Hair follicle dermal papilla cell (primary cell): ENCODE measurements around the gene HYKK. TPM values are rescaled to one million over a fixed set of nuclear protein-coding genes. Genes with fewer than 3 reads are reported as not detected.

Experiments used
- total RNA-seq: library from RNA; depleted of rRNA; stranded (reverse); fragments of >200 nt; gene quantifications from 2 replicates; pipeline ENCODE4 v1.2.3, GENCODE V29; 2012

Gene HYKK, protein sequence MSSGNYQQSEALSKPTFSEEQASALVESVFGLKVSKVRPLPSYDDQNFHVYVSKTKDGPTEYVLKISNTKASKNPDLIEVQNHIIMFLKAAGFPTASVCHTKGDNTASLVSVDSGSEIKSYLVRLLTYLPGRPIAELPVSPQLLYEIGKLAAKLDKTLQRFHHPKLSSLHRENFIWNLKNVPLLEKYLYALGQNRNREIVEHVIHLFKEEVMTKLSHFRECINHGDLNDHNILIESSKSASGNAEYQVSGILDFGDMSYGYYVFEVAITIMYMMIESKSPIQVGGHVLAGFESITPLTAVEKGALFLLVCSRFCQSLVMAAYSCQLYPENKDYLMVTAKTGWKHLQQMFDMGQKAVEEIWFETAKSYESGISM
- total RNA-seq: 1.9 and 3.1 TPM in 2 replicates

DNA sequence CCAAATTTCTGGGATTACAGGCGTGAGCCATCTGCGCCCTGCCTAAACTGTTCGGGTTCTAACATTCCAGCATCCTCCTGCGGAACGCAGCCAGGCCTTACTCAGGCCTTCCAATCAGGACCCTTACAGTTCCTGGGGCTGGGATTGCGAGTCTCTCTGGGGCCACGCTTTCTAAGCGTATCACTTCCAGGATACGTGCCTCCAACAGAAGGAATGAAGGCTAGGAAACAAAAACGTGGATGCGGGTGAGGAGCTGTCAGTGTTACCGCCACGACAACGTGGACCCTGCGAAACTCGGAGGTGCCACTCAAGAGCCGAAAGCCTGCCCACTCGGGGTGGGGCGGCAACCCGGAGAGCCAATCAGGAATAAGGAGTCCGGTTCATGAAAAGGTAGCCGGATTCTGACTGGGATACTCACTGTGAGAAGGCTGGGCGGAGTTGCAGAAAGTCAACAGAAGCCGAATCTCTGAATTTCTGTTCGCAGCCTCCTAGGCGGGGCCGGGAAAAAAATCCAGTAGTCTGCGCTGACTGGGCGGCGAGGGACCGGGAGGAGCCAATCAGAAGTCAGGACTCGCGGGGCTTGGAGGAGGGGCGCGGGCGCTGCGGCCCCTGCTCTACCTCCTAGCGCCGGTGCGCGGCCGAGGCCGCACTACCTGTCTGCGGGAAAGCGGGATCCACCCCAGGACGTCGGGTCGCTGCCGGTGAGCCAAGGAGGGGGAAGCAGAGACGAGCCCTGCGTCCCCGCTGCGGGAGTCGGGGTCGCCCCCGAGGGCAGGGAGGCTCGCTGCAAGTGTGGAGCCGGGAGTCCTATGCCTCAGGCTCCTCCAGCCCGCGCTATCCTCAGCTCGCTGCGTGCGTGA, at the start of gene HYKK:
Gene HYKK, plus strand, starts transcription at position 607 of the 860 bp plus-strand sequence. CDS start 5,512 bp downstream, outside the sequence.

DNA sequence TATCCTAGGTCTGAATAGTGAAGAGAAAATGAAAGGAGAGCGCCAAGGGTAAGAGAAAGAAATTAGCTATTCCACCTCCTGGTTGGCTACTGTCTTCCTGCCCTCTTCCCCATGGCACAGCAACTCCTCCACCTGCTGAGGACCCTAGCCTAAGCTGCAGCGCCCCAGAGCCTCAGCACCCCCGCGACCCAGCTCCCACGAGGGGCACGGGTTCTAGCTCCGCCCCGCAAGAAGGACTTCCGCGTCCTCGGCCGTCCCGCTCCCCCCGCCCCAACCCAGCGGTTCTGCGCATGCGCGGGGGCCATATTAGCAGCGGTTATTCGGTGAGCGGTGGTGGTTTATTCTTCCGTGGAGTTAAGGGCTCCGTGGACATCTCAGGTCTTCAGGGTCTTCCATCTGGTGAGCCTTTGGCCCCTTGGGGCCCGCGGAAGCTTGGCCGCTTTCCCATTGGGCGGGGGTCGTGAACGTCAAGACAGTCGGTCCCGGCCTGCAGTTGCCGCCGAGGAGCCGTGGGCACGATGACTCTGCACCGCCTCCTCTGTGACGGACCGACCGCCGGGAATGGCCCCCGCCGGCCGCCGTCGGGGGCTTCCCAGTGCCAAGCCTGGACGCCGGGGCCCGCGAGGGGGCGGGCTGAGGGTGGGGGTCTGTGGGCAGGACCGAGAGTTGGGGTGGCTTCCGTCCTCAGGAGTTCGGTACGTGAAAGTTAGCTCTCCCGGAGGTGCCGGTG, 32.9 kb downstream of the HYKK start, which contains the start of gene PSMA4:
Gene PSMA4, plus strand, starts transcription at position 304 of the 730 bp plus-strand sequence. CDS start 1,484 bp downstream, outside the sequence.

DNA sequence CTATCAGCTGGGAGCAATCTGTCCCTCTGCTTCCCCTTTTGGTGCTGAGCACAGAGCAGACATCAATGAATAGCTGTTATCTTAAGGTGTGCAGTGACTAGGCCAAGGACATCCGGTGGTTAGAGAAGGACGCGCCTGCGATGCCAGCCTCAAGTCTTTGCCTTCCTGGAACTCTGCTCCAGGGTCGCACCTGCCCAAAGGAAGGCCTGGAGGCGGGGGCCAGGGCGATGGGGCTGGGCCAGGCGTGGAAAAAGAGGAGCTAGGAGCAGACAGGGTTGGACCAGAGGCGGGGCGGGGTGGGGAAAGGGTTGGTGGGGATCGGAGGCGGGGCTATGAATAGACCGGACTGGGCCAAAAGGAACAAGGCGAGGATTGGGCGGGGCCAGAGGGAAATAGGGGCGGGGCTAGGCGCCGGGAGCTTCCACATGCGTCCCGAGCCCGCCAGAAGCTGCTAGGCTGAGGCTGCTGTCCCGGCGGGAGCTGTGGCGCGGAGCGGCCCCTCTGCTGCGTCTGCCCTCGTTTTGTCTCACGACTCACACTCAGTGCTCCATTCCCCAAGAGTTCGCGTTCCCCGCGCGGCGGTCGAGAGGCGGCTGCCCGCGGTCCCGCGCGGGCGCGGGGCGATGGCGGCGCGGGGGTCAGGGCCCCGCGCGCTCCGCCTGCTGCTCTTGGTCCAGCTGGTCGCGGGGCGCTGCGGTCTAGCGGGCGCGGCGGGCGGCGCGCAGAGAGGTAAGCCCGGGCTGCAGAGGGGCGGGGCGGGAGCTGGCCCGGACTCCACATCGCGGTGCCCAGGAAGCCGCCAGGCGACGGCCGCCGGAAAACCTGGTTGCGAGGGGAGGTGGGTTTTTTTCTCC, 57.9 kb downstream of the HYKK start, which contains the start of gene CHRNA5:
Gene CHRNA5, plus strand, starts transcription at position 424 of the 854 bp plus-strand sequence. Its CDS starts 200 bp downstream, at position 624.

Other genes starting within 250 kb of the HYKK start
- 2.2 and 3.9 TPM in 2 replicates for gene DNAJA4, start 243.0 kb upstream of the HYKK start, total RNA-seq
- 36.7 and 39.8 TPM in 2 replicates for gene SKIC8, start 208.0 kb upstream of the HYKK start, total RNA-seq
- gene CRABP1, start 167.2 kb upstream of the HYKK start, total RNA-seq: 0.32 and 0.49 TPM in 2 replicates
- gene IREB2, start 69.4 kb upstream of the HYKK start, total RNA-seq: 25.6 and 32.9 TPM in 2 replicates
- gene PSMA4, start 32.9 kb downstream of the HYKK start, total RNA-seq: 135 and 159 TPM in 2 replicates
- gene CHRNA5, start 57.9 kb downstream of the HYKK start, total RNA-seq: 0.36 and 1.3 TPM in 2 replicates
- not detected in 2 replicates for gene CHRNA3, start 113.4 kb downstream of the HYKK start, total RNA-seq
- gene CHRNB4, start 133.6 kb downstream of the HYKK start, total RNA-seq: not detected in 2 replicates